ENCODE data around the gene DMC1. TPM values are rescaled to one million over a fixed set of nuclear protein-coding genes. Genes with fewer than 3 reads are reported as not detected.
A peak's percentile ranks its signal among the peaks of the same experiment; 100 is the strongest.

Gene DMC1
- total and polyA plus RNA-seq, 2 of the 13 experiments (the other 11 are each of a cell fraction or from before 2014, with no cell fraction given) = 0.82 TPM; not detected in 1

DNA sequence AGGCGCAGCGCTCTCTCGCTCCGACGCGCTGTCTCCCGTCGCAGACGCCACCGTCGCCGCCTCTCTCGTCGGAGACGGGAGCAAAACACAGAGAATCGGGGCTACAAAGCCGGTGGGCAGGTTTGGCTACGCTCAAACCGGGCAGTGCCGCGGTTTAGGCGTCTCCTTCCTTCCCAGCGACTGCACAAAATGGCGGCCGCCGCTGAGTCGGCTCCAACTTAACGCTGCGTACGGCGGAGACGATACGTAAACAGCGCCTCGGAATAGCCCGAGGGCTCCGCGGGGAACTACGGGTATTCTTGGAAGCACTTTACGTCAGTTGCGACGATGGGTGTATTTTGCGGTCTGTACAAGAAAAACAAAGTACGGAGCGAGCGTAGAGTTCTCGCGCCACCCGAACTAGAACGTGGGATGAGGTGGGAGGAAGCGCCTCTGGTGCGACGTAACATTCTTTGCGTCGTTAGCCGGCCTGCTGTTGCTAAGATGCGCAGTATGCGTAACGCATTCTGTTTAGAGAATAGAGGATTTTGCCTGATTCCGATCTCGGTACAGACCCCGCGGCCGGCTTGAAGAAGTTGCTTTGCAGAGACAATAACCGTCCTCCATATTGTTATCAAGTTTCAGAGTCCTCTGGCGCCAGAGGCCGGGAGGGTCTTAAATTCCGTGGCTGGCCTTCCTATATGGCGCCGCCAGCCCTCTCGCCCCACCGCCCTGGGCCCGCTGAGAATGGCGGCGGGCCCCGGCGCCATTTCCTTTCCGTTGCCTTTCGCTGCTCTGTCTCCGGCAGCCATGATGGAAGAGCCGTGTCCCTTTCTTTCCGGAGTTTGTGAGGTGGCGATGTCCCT, 63.6 kb downstream of the DMC1 start, which contains the start of gene DDX17 (continued):
- TF ChIP-seq, protein P1, sequence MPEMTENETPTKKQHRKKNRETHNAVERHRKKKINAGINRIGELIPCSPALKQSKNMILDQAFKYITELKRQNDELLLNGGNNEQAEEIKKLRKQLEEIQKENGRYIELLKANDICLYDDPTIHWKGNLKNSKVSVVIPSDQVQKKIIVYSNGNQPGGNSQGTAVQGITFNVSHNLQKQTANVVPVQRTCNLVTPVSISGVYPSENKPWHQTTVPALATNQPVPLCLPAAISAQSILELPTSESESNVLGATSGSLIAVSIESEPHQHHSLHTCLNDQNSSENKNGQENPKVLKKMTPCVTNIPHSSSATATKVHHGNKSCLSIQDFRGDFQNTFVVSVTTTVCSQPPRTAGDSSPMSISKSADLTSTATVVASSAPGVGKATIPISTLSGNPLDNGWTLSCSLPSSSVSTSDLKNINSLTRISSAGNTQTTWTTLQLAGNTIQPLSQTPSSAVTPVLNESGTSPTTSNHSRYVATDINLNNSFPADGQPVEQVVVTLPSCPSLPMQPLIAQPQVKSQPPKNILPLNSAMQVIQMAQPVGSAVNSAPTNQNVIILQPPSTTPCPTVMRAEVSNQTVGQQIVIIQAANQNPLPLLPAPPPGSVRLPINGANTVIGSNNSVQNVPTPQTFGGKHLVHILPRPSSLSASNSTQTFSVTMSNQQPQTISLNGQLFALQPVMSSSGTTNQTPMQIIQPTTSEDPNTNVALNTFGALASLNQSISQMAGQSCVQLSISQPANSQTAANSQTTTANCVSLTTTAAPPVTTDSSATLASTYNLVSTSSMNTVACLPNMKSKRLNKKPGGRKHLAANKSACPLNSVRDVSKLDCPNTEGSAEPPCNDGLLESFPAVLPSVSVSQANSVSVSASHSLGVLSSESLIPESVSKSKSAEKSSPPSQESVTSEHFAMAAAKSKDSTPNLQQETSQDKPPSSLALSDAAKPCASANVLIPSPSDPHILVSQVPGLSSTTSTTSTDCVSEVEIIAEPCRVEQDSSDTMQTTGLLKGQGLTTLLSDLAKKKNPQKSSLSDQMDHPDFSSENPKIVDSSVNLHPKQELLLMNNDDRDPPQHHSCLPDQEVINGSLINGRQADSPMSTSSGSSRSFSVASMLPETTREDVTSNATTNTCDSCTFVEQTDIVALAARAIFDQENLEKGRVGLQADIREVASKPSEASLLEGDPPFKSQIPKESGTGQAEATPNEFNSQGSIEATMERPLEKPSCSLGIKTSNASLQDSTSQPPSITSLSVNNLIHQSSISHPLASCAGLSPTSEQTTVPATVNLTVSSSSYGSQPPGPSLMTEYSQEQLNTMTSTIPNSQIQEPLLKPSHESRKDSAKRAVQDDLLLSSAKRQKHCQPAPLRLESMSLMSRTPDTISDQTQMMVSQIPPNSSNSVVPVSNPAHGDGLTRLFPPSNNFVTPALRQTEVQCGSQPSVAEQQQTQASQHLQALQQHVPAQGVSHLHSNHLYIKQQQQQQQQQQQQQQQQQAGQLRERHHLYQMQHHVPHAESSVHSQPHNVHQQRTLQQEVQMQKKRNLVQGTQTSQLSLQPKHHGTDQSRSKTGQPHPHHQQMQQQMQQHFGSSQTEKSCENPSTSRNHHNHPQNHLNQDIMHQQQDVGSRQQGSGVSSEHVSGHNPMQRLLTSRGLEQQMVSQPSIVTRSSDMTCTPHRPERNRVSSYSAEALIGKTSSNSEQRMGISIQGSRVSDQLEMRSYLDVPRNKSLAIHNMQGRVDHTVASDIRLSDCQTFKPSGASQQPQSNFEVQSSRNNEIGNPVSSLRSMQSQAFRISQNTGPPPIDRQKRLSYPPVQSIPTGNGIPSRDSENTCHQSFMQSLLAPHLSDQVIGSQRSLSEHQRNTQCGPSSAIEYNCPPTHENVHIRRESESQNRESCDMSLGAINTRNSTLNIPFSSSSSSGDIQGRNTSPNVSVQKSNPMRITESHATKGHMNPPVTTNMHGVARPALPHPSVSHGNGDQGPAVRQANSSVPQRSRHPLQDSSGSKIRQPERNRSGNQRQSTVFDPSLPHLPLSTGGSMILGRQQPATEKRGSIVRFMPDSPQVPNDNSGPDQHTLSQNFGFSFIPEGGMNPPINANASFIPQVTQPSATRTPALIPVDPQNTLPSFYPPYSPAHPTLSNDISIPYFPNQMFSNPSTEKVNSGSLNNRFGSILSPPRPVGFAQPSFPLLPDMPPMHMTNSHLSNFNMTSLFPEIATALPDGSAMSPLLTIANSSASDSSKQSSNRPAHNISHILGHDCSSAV (CRISPR knock-in tag; IDR thresholded peaks at IDR 0.05; ENCODE audit: borderline replicate concordance) = no peak
- TF ChIP-seq ZBTB38 (CRISPR knock-in tag; IDR thresholded peaks at IDR 0.05) = peak; percentile 77
- TF ChIP-seq U2AF2 (IDR thresholded peaks at IDR 0.05; ENCODE audit: low read depth, low read length) = peak; percentile 96
- TF ChIP-seq, protein P2, sequence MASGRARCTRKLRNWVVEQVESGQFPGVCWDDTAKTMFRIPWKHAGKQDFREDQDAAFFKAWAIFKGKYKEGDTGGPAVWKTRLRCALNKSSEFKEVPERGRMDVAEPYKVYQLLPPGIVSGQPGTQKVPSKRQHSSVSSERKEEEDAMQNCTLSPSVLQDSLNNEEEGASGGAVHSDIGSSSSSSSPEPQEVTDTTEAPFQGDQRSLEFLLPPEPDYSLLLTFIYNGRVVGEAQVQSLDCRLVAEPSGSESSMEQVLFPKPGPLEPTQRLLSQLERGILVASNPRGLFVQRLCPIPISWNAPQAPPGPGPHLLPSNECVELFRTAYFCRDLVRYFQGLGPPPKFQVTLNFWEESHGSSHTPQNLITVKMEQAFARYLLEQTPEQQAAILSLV (CRISPR knock-in tag; IDR thresholded peaks at IDR 0.05; ENCODE audit: borderline replicate concordance) = no peak
- no peak; the same call in 1 of the 2 replicates for TF ChIP-seq NKX3-1 (CRISPR knock-in tag; IDR thresholded peaks at IDR 0.05)
- no peak for TF ChIP-seq ZFP36 (IDR thresholded peaks at IDR 0.05; ENCODE audit: borderline replicate concordance, low read depth, low read length, partially characterized antibody)
- peak; percentile 53 for TF ChIP-seq ZNF777 (CRISPR knock-in tag; IDR thresholded peaks at IDR 0.05)
- TF ChIP-seq ZNF672 (CRISPR knock-in tag; IDR thresholded peaks at IDR 0.05) = no peak
- TF ChIP-seq ADNP (CRISPR knock-in tag; IDR thresholded peaks at IDR 0.05) = no peak
- TF ChIP-seq, protein P3, sequence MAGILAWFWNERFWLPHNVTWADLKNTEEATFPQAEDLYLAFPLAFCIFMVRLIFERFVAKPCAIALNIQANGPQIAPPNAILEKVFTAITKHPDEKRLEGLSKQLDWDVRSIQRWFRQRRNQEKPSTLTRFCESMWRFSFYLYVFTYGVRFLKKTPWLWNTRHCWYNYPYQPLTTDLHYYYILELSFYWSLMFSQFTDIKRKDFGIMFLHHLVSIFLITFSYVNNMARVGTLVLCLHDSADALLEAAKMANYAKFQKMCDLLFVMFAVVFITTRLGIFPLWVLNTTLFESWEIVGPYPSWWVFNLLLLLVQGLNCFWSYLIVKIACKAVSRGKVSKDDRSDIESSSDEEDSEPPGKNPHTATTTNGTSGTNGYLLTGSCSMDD (CRISPR knock-in tag; IDR thresholded peaks at IDR 0.05) = no peak
- no peak for TF ChIP-seq ZNF333 (CRISPR knock-in tag; IDR thresholded peaks at IDR 0.05; ENCODE audit: borderline replicate concordance)
- TF ChIP-seq DNMT3B (CRISPR knock-in tag; conservative IDR thresholded peaks at IDR 0.05) = no peak
- no peak for TF ChIP-seq JDP2 (CRISPR knock-in tag; IDR thresholded peaks at IDR 0.05; ENCODE audit: borderline replicate concordance)
- TF ChIP-seq CAMTA2 (CRISPR knock-in tag; IDR thresholded peaks at IDR 0.05; ENCODE audit: borderline replicate concordance) = 0 out of 2 replicates have a peak, but pooled peaks have one; percentile 91
- TF ChIP-seq ZNF614 (CRISPR knock-in tag; IDR thresholded peaks at IDR 0.05; ENCODE audit: borderline replicate concordance) = no peak
- TF ChIP-seq, protein P4, sequence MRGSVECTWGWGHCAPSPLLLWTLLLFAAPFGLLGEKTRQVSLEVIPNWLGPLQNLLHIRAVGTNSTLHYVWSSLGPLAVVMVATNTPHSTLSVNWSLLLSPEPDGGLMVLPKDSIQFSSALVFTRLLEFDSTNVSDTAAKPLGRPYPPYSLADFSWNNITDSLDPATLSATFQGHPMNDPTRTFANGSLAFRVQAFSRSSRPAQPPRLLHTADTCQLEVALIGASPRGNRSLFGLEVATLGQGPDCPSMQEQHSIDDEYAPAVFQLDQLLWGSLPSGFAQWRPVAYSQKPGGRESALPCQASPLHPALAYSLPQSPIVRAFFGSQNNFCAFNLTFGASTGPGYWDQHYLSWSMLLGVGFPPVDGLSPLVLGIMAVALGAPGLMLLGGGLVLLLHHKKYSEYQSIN (CRISPR knock-in tag; IDR thresholded peaks at IDR 0.05; ENCODE audit: borderline replicate concordance) = no peak
- no peak for TF ChIP-seq ZNF253 (CRISPR knock-in tag; IDR thresholded peaks at IDR 0.05; ENCODE audit: borderline replicate concordance)
- TF ChIP-seq ZNF550 (CRISPR knock-in tag; IDR thresholded peaks at IDR 0.05; ENCODE audit: borderline replicate concordance) = no peak
